ENCODE results near the gene SNURF. TPM values are rescaled to one million over a fixed set of nuclear protein-coding genes. Genes with fewer than 3 reads are reported as not detected.
A peak's percentile ranks its signal among the peaks of the same experiment; 100 is the strongest.

Gene SNURF
- total RNA-seq, 1 donor from 2014 or later, result 94.6 TPM

DNA sequence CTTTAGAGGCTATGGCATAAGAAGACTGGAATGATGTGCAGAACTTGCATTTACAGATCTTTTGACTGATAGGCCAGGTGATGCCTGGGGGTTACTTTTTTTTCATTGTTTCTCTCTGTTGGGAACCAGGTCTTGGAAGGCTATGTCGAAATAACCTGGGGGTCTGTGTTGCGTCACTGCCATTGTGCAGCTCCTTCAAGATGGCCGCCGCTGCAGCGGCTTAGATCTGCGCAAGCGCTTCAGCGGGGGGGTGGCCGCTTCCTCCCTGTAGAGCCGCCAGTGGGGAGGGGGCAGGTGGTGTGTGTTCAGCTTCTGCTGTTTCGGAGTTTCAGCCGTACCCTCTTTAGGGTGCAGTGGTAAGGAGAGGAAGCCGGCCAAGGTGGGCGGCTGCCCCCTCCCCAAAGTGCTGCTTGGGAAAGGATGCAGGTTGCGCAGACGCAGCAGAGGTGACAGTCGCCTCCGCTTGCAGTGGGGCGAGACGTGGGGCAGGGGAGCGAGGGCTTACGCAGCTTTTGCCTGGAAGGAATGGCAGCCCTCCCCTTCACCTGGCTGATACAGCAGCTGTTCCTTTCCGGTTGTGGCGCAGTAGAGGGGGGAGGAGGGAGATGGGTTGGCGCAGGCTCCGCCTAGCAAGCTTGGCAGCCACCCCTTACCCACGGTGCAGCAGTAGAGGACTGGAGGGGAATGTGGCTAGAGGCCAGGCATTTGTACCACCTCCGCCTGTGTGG is 1.5 kb downstream of the SNURF start:
- Histone ChIP-seq H3K36me3 (no peaks in the 10 kb centered on the region), H3K27ac (replicated peaks) (peak overlapping the region; percentile 94), H3K27me3 (ENCODE audit: low read depth) (no peaks in the 10 kb centered on the region), H3K4me1 (peaks cover 35% of the 10 kb centered on the region), H3K9me3 (replicated peaks) (peaks cover 23% of the 10 kb centered on the region), H3K4me3 (peak overlapping the region; percentile 81)
- DNase-seq, result peak; percentile 66
- intact Hi-C loops (cut with micrococcal nuclease), result no loop called here
- TF ChIP-seq, protein P1, sequence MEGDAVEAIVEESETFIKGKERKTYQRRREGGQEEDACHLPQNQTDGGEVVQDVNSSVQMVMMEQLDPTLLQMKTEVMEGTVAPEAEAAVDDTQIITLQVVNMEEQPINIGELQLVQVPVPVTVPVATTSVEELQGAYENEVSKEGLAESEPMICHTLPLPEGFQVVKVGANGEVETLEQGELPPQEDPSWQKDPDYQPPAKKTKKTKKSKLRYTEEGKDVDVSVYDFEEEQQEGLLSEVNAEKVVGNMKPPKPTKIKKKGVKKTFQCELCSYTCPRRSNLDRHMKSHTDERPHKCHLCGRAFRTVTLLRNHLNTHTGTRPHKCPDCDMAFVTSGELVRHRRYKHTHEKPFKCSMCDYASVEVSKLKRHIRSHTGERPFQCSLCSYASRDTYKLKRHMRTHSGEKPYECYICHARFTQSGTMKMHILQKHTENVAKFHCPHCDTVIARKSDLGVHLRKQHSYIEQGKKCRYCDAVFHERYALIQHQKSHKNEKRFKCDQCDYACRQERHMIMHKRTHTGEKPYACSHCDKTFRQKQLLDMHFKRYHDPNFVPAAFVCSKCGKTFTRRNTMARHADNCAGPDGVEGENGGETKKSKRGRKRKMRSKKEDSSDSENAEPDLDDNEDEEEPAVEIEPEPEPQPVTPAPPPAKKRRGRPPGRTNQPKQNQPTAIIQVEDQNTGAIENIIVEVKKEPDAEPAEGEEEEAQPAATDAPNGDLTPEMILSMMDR (IDR thresholded peaks at IDR 0.05; ENCODE audit: borderline replicate concordance), result no peak

DNA sequence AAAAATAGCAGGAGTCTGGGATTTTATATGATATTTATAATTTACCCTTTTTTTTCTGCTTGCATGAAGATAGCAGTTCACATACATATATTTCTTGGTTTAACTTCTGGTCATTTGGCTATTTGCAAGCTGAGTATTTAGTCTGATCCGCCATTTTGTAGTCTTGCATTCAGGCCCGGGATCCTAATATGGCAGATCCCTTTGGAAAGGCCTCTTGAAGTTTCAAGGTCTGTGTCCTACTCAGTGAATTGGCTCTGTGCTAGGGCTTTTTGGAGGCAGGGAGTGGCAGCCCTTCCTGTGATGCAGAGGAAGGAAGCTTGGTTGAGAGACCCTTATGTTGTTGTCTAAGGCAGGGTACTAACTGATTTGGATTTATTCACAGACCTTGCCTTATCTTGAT is 2.9 kb downstream of the SNURF start:
- intact Hi-C loops (cut with micrococcal nuclease), result no loop called here
- peak overlapping the region; percentile 81 for H3K4me3 ChIP-seq
- no peak for DNase-seq
- H3K27ac ChIP-seq (replicated peaks), result peak overlapping the region; percentile 94
- H3K4me1 ChIP-seq, result peaks cover 40% of the 10 kb centered on the region
- TF ChIP-seq, protein P1 (IDR thresholded peaks at IDR 0.05; ENCODE audit: borderline replicate concordance), result no peak
- H3K9me3 ChIP-seq (replicated peaks), result peaks cover 32% of the 10 kb centered on the region
- H3K27me3 ChIP-seq (ENCODE audit: low read depth), result no peaks in the 10 kb centered on the region
- H3K36me3 ChIP-seq, result peaks cover 10% of the 10 kb centered on the region

DNA sequence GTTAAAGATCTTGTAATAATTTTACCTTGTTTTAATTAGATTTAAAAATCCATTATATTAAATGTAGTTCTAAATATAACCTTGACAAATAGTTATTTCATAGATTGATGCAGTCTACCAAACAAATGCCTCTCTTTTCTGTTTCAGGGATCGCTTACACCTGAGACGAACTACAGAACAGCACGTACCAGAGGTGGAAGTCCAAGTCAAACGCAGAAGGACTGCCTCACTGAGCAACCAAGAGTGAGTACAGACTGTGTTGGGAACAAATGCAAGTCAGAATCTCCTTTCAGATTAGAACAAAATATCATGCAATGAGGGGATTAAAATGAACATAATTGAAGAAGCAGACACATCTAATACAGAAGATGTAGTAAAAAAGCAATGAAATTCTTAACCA is 7.2 kb downstream of the SNURF start:
- intact Hi-C loops (cut with micrococcal nuclease), result no loop called here
- Histone ChIP-seq H3K27me3 (ENCODE audit: low read depth) (no peaks in the 10 kb centered on the region), H3K4me1 (peaks cover 36% of the 10 kb centered on the region), H3K4me3 (no peak overlapping the region), H3K27ac (replicated peaks) (no peak overlapping the region), H3K9me3 (replicated peaks) (peaks cover 64% of the 10 kb centered on the region), H3K36me3 (peaks cover 51% of the 10 kb centered on the region)
- DNase-seq, result no peak
- TF ChIP-seq, protein P1 (IDR thresholded peaks at IDR 0.05; ENCODE audit: borderline replicate concordance), result no peak

DNA sequence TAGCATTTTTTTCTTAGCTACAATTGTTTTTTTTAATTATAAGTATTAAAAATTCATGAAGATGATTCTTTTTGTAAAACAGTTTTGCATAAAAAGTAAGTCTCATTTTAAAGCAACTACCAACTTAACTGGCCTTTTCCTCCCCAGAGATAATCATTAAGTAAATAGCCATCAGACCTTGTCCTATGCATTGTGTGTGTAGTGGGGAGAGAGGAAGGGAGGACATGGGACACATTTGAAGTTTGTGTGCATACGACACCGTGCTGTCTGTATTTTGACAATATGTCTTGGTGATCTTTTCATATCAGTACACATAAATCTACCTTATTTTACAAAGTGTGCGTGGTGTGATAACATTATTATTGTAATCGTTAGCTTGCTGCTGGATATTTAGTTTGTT is 8.1 kb downstream of the SNURF start:
- Histone ChIP-seq H3K9me3 (replicated peaks) (peaks cover 73% of the 10 kb centered on the region), H3K27ac (replicated peaks) (no peak overlapping the region), H3K4me1 (peaks cover 28% of the 10 kb centered on the region), H3K36me3 (peaks cover 60% of the 10 kb centered on the region), H3K27me3 (ENCODE audit: low read depth) (no peaks in the 10 kb centered on the region), H3K4me3 (no peak overlapping the region)
- TF ChIP-seq, protein P1 (IDR thresholded peaks at IDR 0.05; ENCODE audit: borderline replicate concordance), result no peak
- intact Hi-C loops (cut with micrococcal nuclease), result no loop called here
- no peak for DNase-seq

DNA sequence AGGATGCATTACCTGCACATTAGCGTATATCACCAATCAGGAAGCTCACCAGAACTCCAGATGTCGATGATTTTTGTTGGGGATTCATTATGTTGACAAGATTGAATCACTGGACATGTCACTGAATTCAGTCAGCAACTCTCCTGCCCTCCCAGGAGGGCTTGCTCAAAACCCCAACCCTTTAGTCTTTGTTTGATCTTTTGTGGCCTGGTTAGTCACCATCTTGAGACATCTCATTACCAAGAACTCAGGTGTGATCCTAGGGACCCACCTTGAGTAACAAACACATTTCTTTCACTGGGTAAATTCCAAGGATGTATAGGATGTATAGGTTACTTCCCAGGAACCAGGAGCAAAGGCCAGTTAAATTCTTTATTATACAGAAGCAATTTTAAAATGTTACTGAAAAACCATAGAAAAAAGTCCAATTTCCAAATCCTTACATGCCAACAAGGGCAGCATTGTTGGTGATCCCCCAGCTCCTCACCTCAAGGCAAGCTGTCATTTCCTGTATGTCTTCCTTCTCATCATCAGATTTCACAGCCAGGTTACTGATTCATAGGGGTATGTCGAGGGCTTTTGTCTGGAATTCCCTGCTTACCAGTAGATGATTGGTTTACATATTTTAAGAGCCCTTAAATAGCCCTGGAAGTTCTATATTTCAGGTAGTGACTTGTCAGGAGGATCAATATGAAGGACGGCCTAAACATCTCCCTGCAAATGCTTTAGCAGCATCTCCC is 11.7 kb downstream of the SNURF start:
- Histone ChIP-seq H3K4me1 (peaks cover 4% of the 10 kb centered on the region), H3K4me3 (no peak overlapping the region), H3K36me3 (peaks cover 97% of the 10 kb centered on the region), H3K27me3 (ENCODE audit: low read depth) (no peaks in the 10 kb centered on the region), H3K27ac (replicated peaks) (no peak overlapping the region), H3K9me3 (replicated peaks) (peaks cover 89% of the 10 kb centered on the region)
- no peak for DNase-seq
- TF ChIP-seq, protein P1 (IDR thresholded peaks at IDR 0.05; ENCODE audit: borderline replicate concordance), result no peak
- intact Hi-C loops (cut with micrococcal nuclease), result no loop called here
